T-helper 17 cell (primary cell): ENCODE data around the gene ARHGAP42. TPM values are rescaled to one million over a fixed set of nuclear protein-coding genes. Genes with fewer than 3 reads are reported as not detected.
"Not testable (repeated sequence)": the region's sequence is repeated elsewhere in the genome, so short reads cannot be mapped to it uniquely, and the experiment has no call there.

Experiments used
- ATAC-seq: fragments of 150-1000 bp; cut with Tn5 transposase; 2 replicates; pipeline ENCODE4 v1.10.0; 2021; ENCODE audit warnings: mild to moderate bottlenecking, moderate library complexity
- DNase-seq, 3 donors: peaks; one replicate each; pipeline versions ENCODE4 v3.0.0 to v3.0.0-alpha.2; 2020 to 2021
- H3K9me3 ChIP-seq: one replicate; pipeline ENCODE4 v1.7.0; 2013; ENCODE audit warnings: low read length, mild to moderate bottlenecking; ENCODE audit not compliant: control insufficient read depth, poor library complexity, severe bottlenecking
- H3K27ac Mint-ChIP-seq: one replicate; pipeline ENCODE4 v1.8.0; 2022; ENCODE audit warnings: mild to moderate bottlenecking, moderate library complexity, mixed read lengths
- H3K27me3 Mint-ChIP-seq: one replicate; pipeline ENCODE4 v1.8.0; 2022; ENCODE audit warnings: mixed read lengths
- H3K36me3 Mint-ChIP-seq: one replicate; pipeline ENCODE4 v1.8.0; 2022; ENCODE audit warnings: low read depth, mixed read lengths
- H3K4me1 Mint-ChIP-seq: one replicate; pipeline ENCODE4 v1.8.0; 2022; ENCODE audit warnings: mild to moderate bottlenecking, mixed read lengths
- H3K4me3 Mint-ChIP-seq: one replicate; pipeline ENCODE4 v1.8.0; 2022; ENCODE audit warnings: mild to moderate bottlenecking, moderate library complexity, mixed read lengths
- total RNA-seq, 4 donors: library from RNA in 2 of 4; stranded (reverse) in 2 of 4; gene quantifications; one replicate each; pipeline ENCODE4 v1.2.3 and lab custom pipeline; 2022 to 2026

Gene ARHGAP42
- total RNA-seq, 2 donors from 2014 or later: 0.12 to 0.31 TPM

DNA sequence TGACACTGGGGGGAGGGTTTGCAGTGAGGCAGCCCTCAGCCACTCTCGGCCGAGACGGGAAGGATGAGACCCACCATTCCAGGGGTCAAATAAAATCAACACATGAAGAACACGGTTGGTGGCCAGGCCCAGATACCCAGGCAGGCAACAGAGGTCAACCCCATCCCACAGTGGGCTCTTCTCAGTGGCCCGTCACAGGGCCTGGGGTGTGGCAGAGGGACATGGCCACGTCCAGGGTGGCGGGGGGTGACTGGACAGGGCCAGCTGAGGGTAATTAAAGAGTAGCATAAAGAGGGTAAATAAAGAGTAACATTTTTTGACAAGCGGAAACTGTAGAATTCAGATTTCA is 188.4 kb downstream of the ARHGAP42 start:
- no peaks in the 10 kb centered on the region for H3K27me3 Mint-ChIP-seq
- ATAC-seq: no peak
- no peak overlapping the region for H3K4me3 Mint-ChIP-seq
- no peaks in the 10 kb centered on the region for H3K9me3 ChIP-seq
- DNase-seq: no peak
- H3K27ac Mint-ChIP-seq: no peak overlapping the region
- no peaks in the 10 kb centered on the region for H3K36me3 Mint-ChIP-seq
- no peaks in the 10 kb centered on the region for H3K4me1 Mint-ChIP-seq

DNA sequence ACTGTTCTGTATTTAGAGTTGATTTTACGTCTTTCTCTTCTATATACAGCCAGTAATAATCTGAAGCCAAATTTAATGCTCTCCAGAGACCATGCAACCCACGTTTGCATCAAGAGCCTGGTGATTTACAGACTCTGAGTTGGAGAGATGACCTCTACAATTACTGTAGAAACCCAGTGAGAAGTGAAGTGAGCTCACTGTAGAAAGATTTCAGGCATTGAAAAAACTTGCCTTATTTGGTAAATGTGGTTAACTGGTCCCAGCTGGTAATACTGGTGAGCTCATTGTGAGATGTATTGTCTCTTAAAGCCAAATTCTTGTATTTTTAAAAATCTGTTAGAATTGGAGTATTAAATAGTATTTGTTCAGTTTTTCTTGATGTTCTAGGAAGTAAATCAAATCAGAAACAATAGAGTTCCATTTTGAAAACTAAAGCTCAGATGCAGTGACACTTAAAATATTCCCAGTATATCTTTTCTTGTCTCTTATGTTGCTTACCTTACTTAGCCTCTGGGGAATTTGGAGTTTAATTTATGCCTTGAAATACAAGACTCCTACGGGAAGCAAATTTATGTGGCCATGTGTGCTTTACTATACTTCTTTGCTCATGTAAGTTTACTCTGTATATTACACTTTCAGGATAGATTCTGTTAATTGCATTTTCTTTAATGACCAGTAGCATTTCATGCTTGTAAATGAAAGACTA is 189.9 kb downstream of the ARHGAP42 start:
- H3K4me3 Mint-ChIP-seq: no peak overlapping the region
- DNase-seq (no peak), ATAC-seq (no peak)
- H3K36me3 Mint-ChIP-seq: no peaks in the 10 kb centered on the region
- H3K4me1 Mint-ChIP-seq: no peaks in the 10 kb centered on the region
- H3K9me3 ChIP-seq: no peaks in the 10 kb centered on the region
- H3K27ac Mint-ChIP-seq: no peak overlapping the region
- no peaks in the 10 kb centered on the region for H3K27me3 Mint-ChIP-seq

DNA sequence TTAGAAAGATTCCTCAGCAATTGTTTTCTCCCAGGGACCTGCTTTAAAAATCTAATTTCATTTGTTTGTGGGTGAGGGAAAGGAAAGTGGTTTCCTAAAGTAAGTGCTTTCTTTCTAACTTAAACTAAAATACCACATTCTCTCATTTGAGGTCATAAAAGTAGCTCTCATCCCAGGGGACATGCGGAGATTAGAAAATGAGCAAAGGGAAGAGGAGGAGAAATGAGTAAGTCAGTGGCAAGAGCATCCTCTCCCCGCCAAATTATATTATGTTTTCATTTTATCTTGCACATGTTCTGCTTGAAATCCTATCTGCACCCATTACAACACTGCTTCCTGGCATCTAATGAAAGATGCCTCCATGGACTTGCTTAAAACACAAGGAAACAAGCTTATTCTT is 191.4 kb downstream of the ARHGAP42 start:
- no peak for DNase-seq
- Mint-ChIP-seq H3K27ac (no peak overlapping the region), H3K4me1 (no peaks in the 10 kb centered on the region), H3K4me3 (no peak overlapping the region), H3K36me3 (no peaks in the 10 kb centered on the region), H3K27me3 (no peaks in the 10 kb centered on the region)
- no peaks in the 10 kb centered on the region for H3K9me3 ChIP-seq
- no peak for ATAC-seq

DNA sequence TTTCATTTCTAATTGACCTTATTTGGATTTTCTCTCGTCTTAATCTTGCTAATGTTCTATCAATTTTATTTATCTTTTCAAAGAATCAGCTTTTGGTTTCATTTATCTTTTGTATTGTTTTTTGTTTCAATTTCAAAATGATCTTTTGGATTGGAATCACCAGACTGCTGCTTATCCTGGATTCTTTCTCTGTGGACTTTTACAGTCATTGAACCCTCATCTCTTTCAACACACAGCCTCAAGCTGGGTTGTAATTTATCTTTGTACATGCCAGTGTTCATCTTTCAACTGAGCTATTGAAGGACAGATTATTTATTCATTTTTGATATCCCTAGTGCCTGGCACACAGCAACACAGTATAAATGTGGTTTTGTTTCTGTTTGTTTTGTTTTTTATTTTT is 195.9 kb downstream of the ARHGAP42 start:
- ATAC-seq: no peak
- Mint-ChIP-seq H3K27me3 (no peaks in the 10 kb centered on the region), H3K36me3 (no peaks in the 10 kb centered on the region), H3K4me3 (no peak overlapping the region), H3K4me1 (no peaks in the 10 kb centered on the region), H3K27ac (no peak overlapping the region)
- no peak for DNase-seq
- H3K9me3 ChIP-seq: no peaks in the 10 kb centered on the region

DNA sequence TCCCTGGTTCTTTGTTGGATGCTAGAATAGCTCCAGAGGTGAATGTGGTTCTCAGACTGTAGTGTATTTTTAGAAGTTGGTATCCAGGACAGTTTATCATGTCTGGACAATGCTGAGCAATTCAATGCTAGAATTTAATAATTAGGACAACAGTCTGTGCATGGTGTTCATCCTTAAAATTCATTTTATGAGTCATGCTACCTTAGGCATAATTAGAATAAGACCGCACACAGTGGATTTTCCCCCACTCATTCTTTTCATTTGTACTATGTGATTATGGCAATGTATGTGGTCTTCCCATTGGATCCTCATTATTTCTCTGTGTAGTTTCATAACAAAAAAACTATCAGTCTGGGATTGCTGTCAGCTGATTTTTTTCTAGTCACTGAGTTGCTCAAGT is 196.7 kb downstream of the ARHGAP42 start:
- Mint-ChIP-seq H3K36me3 (no peaks in the 10 kb centered on the region), H3K4me1 (no peaks in the 10 kb centered on the region), H3K4me3 (no peak overlapping the region), H3K27ac (no peak overlapping the region), H3K27me3 (no peaks in the 10 kb centered on the region)
- ATAC-seq: no peak
- H3K9me3 ChIP-seq: no peaks in the 10 kb centered on the region
- DNase-seq: no peak

DNA sequence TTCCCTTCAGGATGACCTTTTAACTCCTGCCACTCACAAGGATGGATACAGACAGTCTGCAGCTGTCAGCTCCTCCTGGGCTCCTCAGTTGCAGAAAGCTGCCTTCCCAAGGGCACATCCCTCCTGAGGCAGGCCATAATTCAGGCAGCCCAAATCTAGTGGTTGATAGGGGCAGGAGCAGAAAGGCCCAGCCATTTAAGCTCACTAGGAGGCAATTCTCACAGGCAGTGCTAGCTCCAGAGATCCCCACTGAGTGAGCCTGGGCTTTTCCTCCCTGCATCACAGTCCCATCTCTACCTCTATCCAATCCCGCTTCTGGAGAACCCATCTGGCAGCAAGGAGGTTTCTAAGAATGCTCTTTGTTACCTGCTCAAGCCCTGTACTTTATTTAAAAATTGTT is 200.6 kb downstream of the ARHGAP42 start:
- no peak for ATAC-seq
- no peak for DNase-seq
- no peaks in the 10 kb centered on the region for H3K9me3 ChIP-seq
- Mint-ChIP-seq H3K27me3 (no peaks in the 10 kb centered on the region), H3K36me3 (no peaks in the 10 kb centered on the region), H3K4me1 (no peaks in the 10 kb centered on the region), H3K27ac (no peak overlapping the region), H3K4me3 (no peak overlapping the region)

DNA sequence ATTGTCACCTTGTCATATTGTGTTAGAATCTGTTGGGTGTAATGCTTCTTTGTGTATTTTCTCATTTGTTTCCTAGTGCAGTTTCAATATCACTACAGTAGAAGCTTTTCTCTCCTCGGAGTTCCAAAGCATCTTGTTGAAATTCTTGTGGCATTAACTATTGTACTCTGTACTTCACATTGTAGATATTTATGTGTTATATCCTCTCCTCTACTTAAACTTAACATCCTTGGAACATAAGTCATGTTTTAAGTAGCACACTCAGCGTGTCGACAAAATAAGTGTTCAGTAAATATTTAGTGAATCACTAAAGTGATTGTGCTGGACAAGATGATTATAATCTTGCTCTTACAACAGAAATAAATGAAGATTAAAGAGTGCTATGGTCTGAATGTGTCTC is 201.7 kb downstream of the ARHGAP42 start:
- Mint-ChIP-seq H3K27ac (no peak overlapping the region), H3K4me1 (no peaks in the 10 kb centered on the region), H3K4me3 (no peak overlapping the region), H3K36me3 (no peaks in the 10 kb centered on the region), H3K27me3 (no peaks in the 10 kb centered on the region)
- DNase-seq: no peak
- ATAC-seq: no peak
- H3K9me3 ChIP-seq: no peaks in the 10 kb centered on the region

DNA sequence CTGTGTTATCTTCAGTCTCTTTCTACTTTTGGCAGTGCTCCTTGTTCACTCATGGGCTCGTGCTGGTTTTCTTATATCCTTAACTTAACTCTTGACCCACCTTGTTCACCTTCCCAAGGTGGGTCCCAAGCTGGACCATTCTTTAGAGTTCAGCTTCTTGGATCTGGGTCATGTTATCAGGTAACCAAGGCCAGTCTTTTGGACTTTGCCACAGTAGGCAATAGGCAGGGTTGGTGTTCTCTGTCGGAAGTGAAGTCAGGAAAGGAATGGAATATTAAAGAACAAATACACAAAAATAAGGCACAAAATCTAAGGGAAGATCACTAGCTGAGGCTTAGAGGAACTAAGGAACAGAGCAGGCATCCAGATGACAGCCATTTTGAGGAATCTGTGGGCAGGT is 202.7 kb downstream of the ARHGAP42 start:
- DNase-seq: no peak
- no peaks in the 10 kb centered on the region for H3K9me3 ChIP-seq
- Mint-ChIP-seq H3K4me1 (no peaks in the 10 kb centered on the region), H3K27me3 (no peaks in the 10 kb centered on the region), H3K27ac (no peak overlapping the region), H3K4me3 (no peak overlapping the region), H3K36me3 (no peaks in the 10 kb centered on the region)
- ATAC-seq: no peak

DNA sequence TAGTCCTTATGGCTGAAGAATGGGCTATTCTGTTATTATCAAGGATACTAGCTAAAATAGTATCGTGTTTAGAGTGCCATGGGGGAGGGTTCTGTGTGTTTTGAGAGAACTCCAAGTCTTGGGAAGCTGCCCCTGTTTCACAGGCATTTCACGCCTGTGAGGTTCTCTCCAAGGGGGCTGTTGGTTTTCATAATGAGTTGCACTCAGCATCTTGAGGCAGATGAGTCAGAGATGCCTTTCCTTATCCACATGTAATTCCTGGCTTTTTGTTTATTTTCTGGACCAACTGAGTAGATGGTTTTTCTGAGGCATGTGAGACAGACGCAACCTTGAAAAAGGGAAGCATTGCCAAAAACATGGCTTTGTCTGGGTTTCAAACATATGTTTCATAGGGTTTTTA is 203.7 kb downstream of the ARHGAP42 start:
- no peaks in the 10 kb centered on the region for H3K9me3 ChIP-seq
- Mint-ChIP-seq H3K27me3 (no peaks in the 10 kb centered on the region), H3K4me3 (no peak overlapping the region), H3K4me1 (no peaks in the 10 kb centered on the region), H3K36me3 (no peaks in the 10 kb centered on the region), H3K27ac (no peak overlapping the region)
- no peak for DNase-seq
- no peak for ATAC-seq

DNA sequence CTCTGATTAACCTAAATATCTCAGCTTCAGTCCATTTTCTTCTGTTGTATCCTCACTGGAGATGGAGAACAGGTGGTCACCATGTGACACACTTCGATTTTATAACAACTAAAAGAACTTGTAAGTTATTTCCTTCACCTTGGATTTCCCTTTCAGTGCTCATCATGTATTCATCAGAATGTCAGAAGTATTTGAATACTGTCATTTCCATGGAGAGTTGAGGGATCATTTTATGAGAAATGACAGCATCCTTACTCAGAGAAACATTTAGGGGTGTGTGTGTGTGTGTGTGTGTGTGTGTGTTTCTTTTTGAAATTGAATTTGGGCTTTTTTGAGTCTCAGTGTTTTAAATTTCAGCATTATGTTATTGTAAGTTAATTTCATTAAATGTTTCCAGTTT is 205.8 kb downstream of the ARHGAP42 start:
- no peaks in the 10 kb centered on the region for H3K4me1 Mint-ChIP-seq
- no peak overlapping the region for H3K27ac Mint-ChIP-seq
- H3K27me3 Mint-ChIP-seq: no peaks in the 10 kb centered on the region
- no peaks in the 10 kb centered on the region for H3K36me3 Mint-ChIP-seq
- no peak overlapping the region for H3K4me3 Mint-ChIP-seq
- ATAC-seq: no peak
- no peak for DNase-seq
- no peaks in the 10 kb centered on the region for H3K9me3 ChIP-seq

DNA sequence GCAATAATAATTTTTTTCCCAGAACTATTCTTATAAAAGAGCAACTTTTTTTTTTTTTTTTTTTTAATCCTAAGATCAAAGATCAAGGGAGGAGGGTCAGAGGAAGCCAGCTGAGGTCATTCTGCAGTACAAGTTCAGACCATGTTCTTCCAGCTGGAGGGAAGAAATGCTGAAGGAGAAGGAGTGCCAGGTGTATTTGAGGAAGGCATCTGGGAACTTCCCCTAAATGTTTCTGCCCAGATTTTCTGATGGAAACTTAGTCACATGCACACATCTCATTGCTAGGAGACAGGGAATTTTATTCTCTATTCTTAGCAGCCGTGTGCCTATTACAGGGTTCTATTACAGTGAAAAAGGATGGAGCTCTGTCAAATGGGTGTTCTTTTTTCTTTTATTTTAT is 208.4 kb downstream of the ARHGAP42 start:
- ATAC-seq (no peak), DNase-seq (no peak)
- Mint-ChIP-seq H3K27me3 (no peaks in the 10 kb centered on the region), H3K27ac (no peak overlapping the region), H3K4me1 (no peaks in the 10 kb centered on the region), H3K4me3 (no peak overlapping the region), H3K36me3 (no peaks in the 10 kb centered on the region)
- no peaks in the 10 kb centered on the region for H3K9me3 ChIP-seq

DNA sequence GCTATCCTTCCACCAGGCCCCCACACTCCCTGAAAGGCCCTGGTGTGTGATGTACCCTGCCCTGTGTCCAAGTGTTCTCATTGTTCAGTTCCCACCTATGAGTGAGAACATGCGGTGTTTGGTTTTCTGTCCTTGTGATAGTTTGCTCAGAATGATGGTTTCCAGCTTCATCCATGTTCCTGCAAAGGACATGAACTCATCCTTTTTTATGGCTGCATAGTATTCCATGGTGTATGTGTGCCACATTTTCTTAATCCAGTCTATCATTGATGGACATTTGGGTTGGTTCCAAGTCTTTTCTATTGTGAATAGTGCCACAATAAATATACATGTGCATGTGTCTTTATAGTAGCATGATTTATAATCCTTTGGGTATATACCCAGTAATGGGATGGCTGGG is 208.9 kb downstream of the ARHGAP42 start:
- not testable (repeated sequence) for ATAC-seq, H3K9me3 ChIP-seq, H3K27ac Mint-ChIP-seq

DNA sequence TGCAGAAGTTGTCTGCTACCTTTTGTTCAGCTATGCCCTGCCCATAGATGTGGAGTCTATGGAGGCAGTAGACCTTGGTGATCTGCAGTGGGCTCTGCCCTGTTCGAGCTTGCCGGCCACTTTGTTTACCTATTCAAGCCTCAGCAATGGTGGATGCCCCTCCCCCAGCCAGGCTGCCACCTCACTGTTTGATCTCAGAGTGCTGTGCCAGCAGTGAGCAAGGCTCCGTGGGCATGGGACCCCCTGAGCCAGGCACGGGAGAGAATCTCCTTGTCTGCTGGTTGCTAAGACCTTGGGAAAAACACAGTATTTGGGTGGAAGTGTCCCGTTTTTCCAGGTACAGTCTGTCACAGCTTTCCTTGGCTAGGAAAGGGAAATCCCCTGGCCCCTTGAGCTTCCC is 214.4 kb downstream of the ARHGAP42 start:
- ATAC-seq, DNase-seq, H3K27ac Mint-ChIP-seq, H3K4me3 Mint-ChIP-seq, H3K36me3 Mint-ChIP-seq, H3K4me1 Mint-ChIP-seq, H3K27me3 Mint-ChIP-seq, H3K9me3 ChIP-seq: not testable (repeated sequence)

More for the DNA sequence above, 208.9 kb downstream of the ARHGAP42 start:
- not testable (repeated sequence) for DNase-seq, H3K36me3 Mint-ChIP-seq, H3K4me1 Mint-ChIP-seq, H3K4me3 Mint-ChIP-seq, H3K27me3 Mint-ChIP-seq

DNA sequence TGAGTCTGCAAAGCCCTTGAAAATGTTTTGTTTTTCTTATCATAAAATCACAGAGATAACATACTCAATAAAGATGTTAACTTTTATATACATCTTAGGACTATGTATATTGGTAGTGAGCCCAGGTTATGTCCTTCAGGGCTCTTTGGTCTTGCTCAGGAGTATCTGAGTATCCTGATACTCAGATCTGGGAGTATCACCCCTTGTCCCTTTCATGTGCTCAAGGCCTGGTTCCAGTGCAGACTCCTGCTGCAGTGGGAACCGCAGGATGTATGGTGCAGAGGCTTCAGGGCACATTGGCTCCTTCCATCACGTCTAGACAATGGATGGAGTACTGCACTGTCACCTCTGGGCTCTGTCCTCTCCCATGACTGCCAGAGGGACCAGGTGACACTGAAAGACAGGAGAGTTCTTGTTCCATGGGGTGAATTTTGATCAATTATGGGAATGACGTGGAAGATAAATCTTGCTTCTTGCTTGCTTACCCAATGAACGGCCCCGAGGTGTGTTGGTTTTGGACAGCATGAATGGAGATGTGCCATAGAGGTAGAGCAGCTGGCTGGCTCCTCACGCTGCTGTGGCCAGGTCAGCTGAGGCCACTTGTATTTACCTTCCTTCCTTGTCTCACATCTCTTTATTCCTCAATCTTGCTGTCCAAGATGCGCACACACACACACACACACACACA is 215.5 kb downstream of the ARHGAP42 start:
- no peaks in the 10 kb centered on the region for H3K9me3 ChIP-seq
- DNase-seq: no peak
- H3K4me3 Mint-ChIP-seq: no peak overlapping the region
- no peaks in the 10 kb centered on the region for H3K36me3 Mint-ChIP-seq
- no peak for ATAC-seq
- H3K4me1 Mint-ChIP-seq: no peaks in the 10 kb centered on the region
- H3K27ac Mint-ChIP-seq: no peak overlapping the region
- H3K27me3 Mint-ChIP-seq: no peaks in the 10 kb centered on the region
